IPS-18a (cell line): ENCODE measurements around the gene COL21A1.
A peak's percentile ranks its signal among the peaks of the same experiment; 100 is the strongest.
"Not testable (repeated sequence)": the region's sequence is repeated elsewhere in the genome, so short reads cannot be mapped to it uniquely, and the experiment has no call there.

Source experiments
- H3K27ac ChIP-seq: one replicate; pipeline ENCODE4 v1.5.1; 2013; ENCODE audit warnings: low read length
- H3K27me3 ChIP-seq: one replicate; pipeline ENCODE4 v1.6.1; 2013; ENCODE audit warnings: mild to moderate bottlenecking, low read length; ENCODE audit not compliant: control insufficient read depth, insufficient read depth
- H3K36me3 ChIP-seq: one replicate; pipeline ENCODE4 v1.6.1; 2013; ENCODE audit warnings: low read depth, low read length; ENCODE audit not compliant: control insufficient read depth
- H3K4me1 ChIP-seq: one replicate; pipeline ENCODE4 v1.6.1; 2013; ENCODE audit warnings: low read depth, low read length; ENCODE audit not compliant: control insufficient read depth
- H3K4me3 ChIP-seq: one replicate; pipeline ENCODE4 v1.5.1; 2013; ENCODE audit warnings: low read length
- H3K9ac ChIP-seq: one replicate; pipeline ENCODE4 v1.6.1; 2013; ENCODE audit warnings: mild to moderate bottlenecking, low read length, moderate library complexity
- H3K9me3 ChIP-seq: one replicate; pipeline ENCODE4 v1.6.1; 2013; ENCODE audit warnings: low read depth, low read length; ENCODE audit not compliant: control insufficient read depth

The COL21A1 gene

DNA sequence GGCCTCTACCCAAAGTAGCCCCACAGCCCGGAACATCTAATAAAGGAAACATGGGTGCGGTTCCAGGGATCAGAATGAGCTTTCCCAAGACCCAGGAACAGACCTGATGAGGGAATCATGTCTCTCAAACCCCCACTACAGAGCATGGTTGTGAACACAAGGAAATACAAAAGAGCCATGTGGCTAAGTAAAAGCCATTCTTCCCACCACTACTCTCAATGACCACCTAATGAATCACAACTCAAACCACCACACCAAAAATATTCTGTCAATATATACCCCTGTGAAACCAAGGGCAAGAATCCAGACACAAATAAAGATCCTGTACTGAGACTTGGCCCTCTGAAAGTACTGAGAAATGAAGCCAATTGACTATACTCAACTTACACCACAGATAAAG, 20.9 kb upstream of the COL21A1 start:
- Histone ChIP-seq H3K27me3 (no peaks in the 10 kb centered on the region), H3K4me3 (no peak overlapping the region), H3K36me3 (no peaks in the 10 kb centered on the region), H3K4me1 (no peaks in the 10 kb centered on the region), H3K27ac (no peak overlapping the region), H3K9ac (no peak overlapping the region), H3K9me3 (no peaks in the 10 kb centered on the region)

GRCh38 chr6:56266011-56266410, 18.6 kb upstream of the COL21A1 start:
- Histone ChIP-seq H3K4me3 (no peak overlapping the region), H3K27me3 (no peaks in the 10 kb centered on the region), H3K27ac (no peak overlapping the region), H3K9me3 (no peaks in the 10 kb centered on the region), H3K36me3 (no peaks in the 10 kb centered on the region), H3K9ac (no peak overlapping the region), H3K4me1 (no peaks in the 10 kb centered on the region)

- Histone ChIP-seq H3K4me1 (no peaks in the 10 kb centered on the region), H3K9me3 (no peaks in the 10 kb centered on the region), H3K9ac (no peak overlapping the region), H3K27ac (no peak overlapping the region), H3K36me3 (no peaks in the 10 kb centered on the region), H3K27me3 (no peaks in the 10 kb centered on the region), H3K4me3 (no peak overlapping the region)
Observed at GRCh38 chr6:56263596-56264315, 16.4 kb upstream of the COL21A1 start.

DNA sequence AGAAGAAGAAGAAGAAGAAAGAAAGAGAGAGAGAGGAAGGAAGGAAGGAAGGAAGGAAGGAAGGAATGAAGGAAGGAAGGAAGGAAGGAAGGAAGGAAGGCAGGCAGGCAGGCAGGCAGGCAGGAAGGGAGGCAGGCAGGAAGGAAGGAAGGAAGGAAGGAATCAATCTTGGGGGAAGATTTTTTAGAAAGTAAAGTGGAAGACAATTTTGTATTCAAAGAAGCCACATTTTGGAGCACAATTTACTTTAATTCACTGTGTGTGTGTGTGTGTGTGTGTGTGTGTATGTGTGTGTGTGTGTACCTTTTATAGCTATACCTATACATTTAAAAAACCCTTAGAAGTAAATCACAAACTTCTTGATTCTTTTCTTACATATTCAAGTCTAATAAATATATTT, 13.2 kb upstream of the COL21A1 start:
- not testable (repeated sequence) for H3K9me3 ChIP-seq

DNA sequence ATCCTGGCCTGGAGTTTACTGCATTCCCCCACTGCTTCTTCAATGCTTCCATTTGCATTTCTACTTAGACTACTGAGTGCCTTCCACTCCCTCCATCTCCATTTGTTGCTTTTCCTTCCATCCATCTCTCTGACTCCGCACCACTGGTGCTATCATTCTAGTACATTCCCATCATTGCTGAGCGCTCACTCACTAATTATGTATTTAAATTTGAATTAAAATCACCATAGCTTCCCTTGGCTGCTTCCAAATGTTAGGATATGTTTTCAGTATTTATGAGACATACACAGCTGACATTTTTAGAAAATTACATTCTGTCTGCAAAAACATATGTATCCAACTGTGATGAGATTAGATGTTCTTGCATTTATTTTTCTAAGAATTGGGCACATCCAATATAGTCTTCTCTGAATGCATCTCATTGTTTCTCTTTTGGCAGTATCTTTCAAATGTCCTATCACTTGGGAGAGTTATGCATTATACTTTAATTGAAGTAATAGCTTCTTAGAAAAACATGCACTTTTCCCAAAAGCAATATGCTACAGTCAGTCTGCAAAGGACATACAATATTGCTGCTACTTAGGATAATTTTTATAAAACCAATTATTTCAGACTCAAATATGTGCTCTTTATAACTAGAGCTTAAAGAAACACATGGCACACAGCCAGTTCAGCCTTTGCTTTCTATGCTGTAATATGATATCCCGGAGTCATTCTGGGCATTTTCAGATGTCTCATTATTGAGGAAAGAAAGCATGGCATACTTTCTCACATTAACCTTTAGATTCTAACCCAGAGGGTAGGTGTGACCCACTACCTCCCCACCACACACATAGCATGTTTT, 12.1 kb upstream of the COL21A1 start:
- Histone ChIP-seq H3K36me3 (no peaks in the 10 kb centered on the region), H3K27me3 (no peaks in the 10 kb centered on the region), H3K27ac (no peak overlapping the region), H3K4me1 (no peaks in the 10 kb centered on the region), H3K4me3 (no peak overlapping the region), H3K9me3 (no peaks in the 10 kb centered on the region), H3K9ac (no peak overlapping the region)

More for the DNA sequence above, 13.2 kb upstream of the COL21A1 start:
- H3K4me1 ChIP-seq, H3K27ac ChIP-seq, H3K9ac ChIP-seq, H3K36me3 ChIP-seq, H3K27me3 ChIP-seq, H3K4me3 ChIP-seq: not testable (repeated sequence)

- H3K9ac ChIP-seq, result no peak overlapping the region
- no peaks in the 10 kb centered on the region for H3K36me3 ChIP-seq
- H3K4me1 ChIP-seq, result no peaks in the 10 kb centered on the region
- H3K4me3 ChIP-seq, result no peak overlapping the region
- H3K27ac ChIP-seq, result no peak overlapping the region
- no peaks in the 10 kb centered on the region for H3K27me3 ChIP-seq
- no peaks in the 10 kb centered on the region for H3K9me3 ChIP-seq
Observed at GRCh38 chr6:56255349-56255748, 8.0 kb upstream of the COL21A1 start.

- no peak overlapping the region for H3K9ac ChIP-seq
- no peak overlapping the region for H3K4me3 ChIP-seq
- peaks cover 23% of the 10 kb centered on the region for H3K4me1 ChIP-seq
- no peak overlapping the region for H3K27ac ChIP-seq
- no peaks in the 10 kb centered on the region for H3K36me3 ChIP-seq
- H3K27me3 ChIP-seq, result no peaks in the 10 kb centered on the region
- no peaks in the 10 kb centered on the region for H3K9me3 ChIP-seq
Observed at GRCh38 chr6:56250266-56250665, 2.9 kb upstream of the COL21A1 start.

GRCh38 chr6:56247654-56248122, 308 bp upstream of the COL21A1 start:
- Histone ChIP-seq H3K4me1 (peaks cover 32% of the 10 kb centered on the region), H3K27ac (peak overlapping the region; percentile 86), H3K9ac (peak overlapping the region; percentile 59), H3K4me3 (peak overlapping the region; percentile 71), H3K9me3 (no peaks in the 10 kb centered on the region), H3K27me3 (no peaks in the 10 kb centered on the region), H3K36me3 (no peaks in the 10 kb centered on the region)

DNA sequence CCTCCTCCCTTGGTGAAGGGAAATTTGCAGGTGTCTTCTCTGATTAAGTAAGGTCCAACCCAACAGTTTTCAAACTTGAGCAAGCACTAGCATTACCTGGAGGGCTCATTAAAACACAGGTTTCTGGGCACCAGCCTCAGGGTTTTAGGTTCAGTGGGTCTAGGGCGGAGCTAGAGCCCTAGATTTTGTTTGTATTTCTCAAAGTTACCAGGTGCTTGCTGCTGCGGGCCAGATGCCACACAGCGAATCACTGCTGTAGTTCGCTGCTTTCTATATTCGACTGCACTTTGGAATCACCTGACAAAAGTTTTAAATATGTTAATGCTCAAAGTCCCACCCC, 869 bp downstream of the COL21A1 start:
- no peaks in the 10 kb centered on the region for H3K9me3 ChIP-seq
- H3K9ac ChIP-seq, result peak overlapping the region; percentile 59
- H3K4me3 ChIP-seq, result peak overlapping the region; percentile 71
- H3K27ac ChIP-seq, result peak overlapping the region; percentile 86
- no peaks in the 10 kb centered on the region for H3K36me3 ChIP-seq
- H3K27me3 ChIP-seq, result no peaks in the 10 kb centered on the region
- H3K4me1 ChIP-seq, result peaks cover 32% of the 10 kb centered on the region

DNA sequence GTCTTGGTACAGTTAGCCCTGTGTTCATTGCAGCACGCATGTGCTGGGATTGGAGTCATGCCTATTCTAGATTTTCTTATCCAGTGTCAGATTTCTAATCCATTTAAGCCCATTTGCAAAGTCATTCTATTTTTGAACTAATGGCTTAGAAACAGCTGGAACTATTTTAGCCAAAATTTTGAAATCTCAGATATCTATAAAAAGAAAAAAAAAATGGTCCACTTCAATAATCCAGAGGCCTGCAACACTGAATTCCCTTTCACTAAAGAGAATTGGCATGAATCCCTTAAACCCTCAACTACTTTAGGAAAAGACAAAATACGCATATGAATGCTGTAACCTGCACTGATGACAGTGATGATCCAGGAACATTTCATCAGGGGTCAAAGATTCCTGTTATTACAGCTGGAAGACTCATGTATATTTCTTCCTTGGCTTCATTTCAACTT, 1.5 kb downstream of the COL21A1 start:
- peak overlapping the region; percentile 71 for H3K4me3 ChIP-seq
- H3K36me3 ChIP-seq, result no peaks in the 10 kb centered on the region
- H3K27ac ChIP-seq, result peak overlapping the region; percentile 86
- H3K27me3 ChIP-seq, result no peaks in the 10 kb centered on the region
- peak overlapping the region; percentile 59 for H3K9ac ChIP-seq
- no peaks in the 10 kb centered on the region for H3K9me3 ChIP-seq
- peaks cover 32% of the 10 kb centered on the region for H3K4me1 ChIP-seq

DNA sequence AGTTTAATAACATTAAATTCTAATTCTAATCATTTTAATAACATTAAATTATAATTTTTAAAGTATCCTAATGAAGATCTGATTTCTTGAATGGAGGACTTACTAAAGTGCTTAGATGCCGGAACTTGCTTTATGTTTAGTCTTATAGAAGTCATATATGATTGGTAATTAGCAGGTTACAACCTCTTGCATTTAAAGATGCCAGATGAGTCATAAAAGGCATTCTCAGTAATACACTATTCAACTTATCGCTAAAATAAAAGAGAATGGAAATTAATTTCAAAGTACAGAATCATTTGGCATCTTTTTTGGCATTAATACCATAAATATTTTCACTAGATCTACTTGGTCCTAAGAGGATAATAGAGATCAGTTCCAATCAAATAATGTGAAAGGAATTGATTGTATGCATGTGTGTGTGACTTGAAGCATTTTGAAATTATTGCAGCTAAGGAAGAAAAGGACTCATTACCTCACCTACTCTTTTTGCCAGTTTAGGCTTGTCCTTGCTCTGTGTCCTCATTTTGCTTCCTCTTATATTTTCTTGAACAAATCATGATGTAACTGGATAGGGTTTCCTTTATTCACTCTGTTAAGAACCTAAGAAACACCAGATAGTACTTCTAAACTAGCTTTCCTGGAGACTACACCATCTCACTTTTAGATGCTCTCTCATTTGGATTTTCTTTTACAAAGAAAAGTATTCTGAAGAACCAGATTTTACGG, 2.7 kb downstream of the COL21A1 start:
- Histone ChIP-seq H3K27ac (no peak overlapping the region), H3K36me3 (no peaks in the 10 kb centered on the region), H3K9ac (no peak overlapping the region), H3K4me3 (peak overlapping the region; percentile 71), H3K9me3 (no peaks in the 10 kb centered on the region), H3K27me3 (no peaks in the 10 kb centered on the region), H3K4me1 (peaks cover 32% of the 10 kb centered on the region)
